Upper lobe of left lung (tissue), 4 donors: ENCODE data around the gene SPDYE4.

Experiments
- POLR2AphosphoS5 ChIP-seq, 2 donors: sonication (generic); formaldehyde crosslinking; IDR thresholded peaks; one replicate each; pipeline ENCODE4 v1.5.1; 2017; ENCODE audit warnings: antibody characterized with exemption in 2 of 2
- TF ChIP-seq, protein P1 (sequence below), 6 experiments: fragments of 450-650 bp in 4 of 6; fragments of 200-600 bp in 2 of 6; sonication (generic) in 2 of 6; IDR thresholded peaks; one replicate each; pipeline ENCODE4 v1.5.1; 2016 to 2019; ENCODE audit warnings: antibody characterized with exemption in 6 of 6

DNA sequence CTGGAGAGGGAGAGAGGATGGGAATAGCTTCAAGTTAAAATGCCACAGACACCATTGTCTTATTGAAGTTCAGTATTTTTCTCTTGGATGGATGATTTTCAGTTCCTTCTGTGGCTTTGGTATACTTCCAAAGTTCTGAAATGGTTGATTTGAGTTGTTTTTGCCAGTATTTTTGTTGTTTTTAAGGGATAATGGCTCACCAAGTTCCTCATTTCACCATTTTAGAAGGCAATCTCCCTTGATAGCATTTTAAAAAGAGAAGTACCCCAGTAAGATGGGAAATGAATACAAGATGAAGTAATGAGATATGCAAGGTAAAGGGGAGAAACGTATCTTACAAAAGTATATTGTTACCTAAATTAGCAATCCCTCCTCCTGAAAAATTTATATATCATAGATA is 18.5 kb upstream of the SPDYE4 start:
- no peak for TF ChIP-seq POLR2AphosphoS5 (IDR thresholded peaks at IDR 0.05)
- TF ChIP-seq, protein P1, sequence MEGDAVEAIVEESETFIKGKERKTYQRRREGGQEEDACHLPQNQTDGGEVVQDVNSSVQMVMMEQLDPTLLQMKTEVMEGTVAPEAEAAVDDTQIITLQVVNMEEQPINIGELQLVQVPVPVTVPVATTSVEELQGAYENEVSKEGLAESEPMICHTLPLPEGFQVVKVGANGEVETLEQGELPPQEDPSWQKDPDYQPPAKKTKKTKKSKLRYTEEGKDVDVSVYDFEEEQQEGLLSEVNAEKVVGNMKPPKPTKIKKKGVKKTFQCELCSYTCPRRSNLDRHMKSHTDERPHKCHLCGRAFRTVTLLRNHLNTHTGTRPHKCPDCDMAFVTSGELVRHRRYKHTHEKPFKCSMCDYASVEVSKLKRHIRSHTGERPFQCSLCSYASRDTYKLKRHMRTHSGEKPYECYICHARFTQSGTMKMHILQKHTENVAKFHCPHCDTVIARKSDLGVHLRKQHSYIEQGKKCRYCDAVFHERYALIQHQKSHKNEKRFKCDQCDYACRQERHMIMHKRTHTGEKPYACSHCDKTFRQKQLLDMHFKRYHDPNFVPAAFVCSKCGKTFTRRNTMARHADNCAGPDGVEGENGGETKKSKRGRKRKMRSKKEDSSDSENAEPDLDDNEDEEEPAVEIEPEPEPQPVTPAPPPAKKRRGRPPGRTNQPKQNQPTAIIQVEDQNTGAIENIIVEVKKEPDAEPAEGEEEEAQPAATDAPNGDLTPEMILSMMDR (IDR thresholded peaks at IDR 0.05), result no peak
